CD4-positive, alpha-beta memory T cell (primary cell): Measurements from ENCODE around the gene FGFR4. TPM values are rescaled to one million over a fixed set of nuclear protein-coding genes. Genes with fewer than 3 reads are reported as not detected.

ENCODE experiments used
- CTCF ChIA-PET: fragments of 350-600 bp; sonication (Branson Sonifier 250); formaldehyde crosslinking; loops from one replicate; lab custom pipeline; 2021; ENCODE audit warnings: inconsistent platforms; ENCODE audit not compliant: partially characterized antibody; lab: Charles Lee
- POLR2A ChIA-PET: fragments of 350-600 bp; sonication (Branson Sonifier 250); formaldehyde crosslinking; loops from one replicate; lab custom pipeline; 2021; ENCODE audit not compliant: partially characterized antibody; lab: Charles Lee
- DNase-seq, 5 donors: peaks; one replicate each; pipeline versions ENCODE4 v3.0.0 to v3.0.0-alpha.2; 2020 to 2022; ENCODE audit warnings: mixed read lengths in 1 of 5
- H3K27ac ChIP-seq: one replicate; pipeline ENCODE4 v1.7.0; 2013; ENCODE audit warnings: low read depth, low read length
- H3K27me3 ChIP-seq: 2 replicates; pipeline ENCODE4 v1.7.0; 2013; ENCODE audit warnings: mild to moderate bottlenecking, low read length, moderate library complexity; ENCODE audit not compliant: insufficient read depth
- H3K36me3 ChIP-seq: 2 replicates; pipeline ENCODE4 v1.7.0; 2013; ENCODE audit warnings: mild to moderate bottlenecking, low read length, moderate library complexity; ENCODE audit not compliant: insufficient read depth
- H3K4me1 ChIP-seq: 2 replicates; pipeline ENCODE4 v1.7.0; 2013; ENCODE audit warnings: mild to moderate bottlenecking, low read length, moderate library complexity; ENCODE audit not compliant: insufficient read depth
- H3K4me3 ChIP-seq, 2 donors: one replicate each; pipeline ENCODE4 v1.7.0; 2013; ENCODE audit warnings: low read length in 2 of 2, mild to moderate bottlenecking in 1 of 2
- H3K9me3 ChIP-seq, 2 donors: one replicate each; pipeline ENCODE4 v1.7.0; 2013; ENCODE audit warnings: low read length in 2 of 2, control low read depth in 1 of 2; ENCODE audit not compliant: control insufficient read depth in 1 of 2
- H3K27ac Mint-ChIP-seq, 7 donors: one replicate each; pipeline ENCODE4 v1.8.0; 2020 to 2021; ENCODE audit warnings: mixed read lengths in 7 of 7, mild to moderate bottlenecking in 6 of 7, inconsistent platforms in 3 of 7, moderate library complexity in 3 of 7
- H3K27me3 Mint-ChIP-seq, 2 donors: one replicate each; pipeline ENCODE4 v1.8.0; 2020 to 2021; ENCODE audit warnings: mixed read lengths in 2 of 2
- H3K36me3 Mint-ChIP-seq, 2 donors: one replicate each; pipeline ENCODE4 v1.8.0; 2020 to 2021; ENCODE audit warnings: mixed read lengths in 2 of 2, inconsistent platforms in 1 of 2, mild to moderate bottlenecking in 1 of 2
- H3K4me1 Mint-ChIP-seq, 4 donors: one replicate each; pipeline ENCODE4 v1.8.0; 2020 to 2021; ENCODE audit warnings: mixed read lengths in 4 of 4, mild to moderate bottlenecking in 1 of 4
- H3K4me3 Mint-ChIP-seq, 8 donors: one replicate each; pipeline ENCODE4 v1.8.0; 2020 to 2021; ENCODE audit warnings: mixed read lengths in 8 of 8, mild to moderate bottlenecking in 7 of 8, moderate library complexity in 6 of 8, inconsistent platforms in 3 of 8
- H3K9me3 Mint-ChIP-seq, 8 donors: one replicate each; pipeline ENCODE4 v1.8.0; 2020 to 2021; ENCODE audit warnings: mixed read lengths in 8 of 8, mild to moderate bottlenecking in 5 of 8, inconsistent platforms in 3 of 8, moderate library complexity in 1 of 8
- intact Hi-C: fragments of 100-400 bp; cut with micrococcal nuclease; formaldehyde crosslinking; loops from one replicate; pipeline ENCODE4 v1.15.1; 2023
- polyA plus RNA-seq, 2 donors: library from polyadenylated mRNA; unstranded; fragments of 300-500 nt; fragmentation: Illumina TruSeq; gene quantifications; one replicate each; pipeline ENCODE4 v1.2.3, GENCODE V29; 2021
- total RNA-seq, 2 experiments: library from RNA; stranded (reverse); gene quantifications; one replicate each; pipeline ENCODE4 v1.2.3, GENCODE V29; 2021

FGFR4 gene
- total and polyA plus RNA-seq, 4 experiments from 2014 or later = 2.2 to 3.0 TPM; not detected in 2

DNA sequence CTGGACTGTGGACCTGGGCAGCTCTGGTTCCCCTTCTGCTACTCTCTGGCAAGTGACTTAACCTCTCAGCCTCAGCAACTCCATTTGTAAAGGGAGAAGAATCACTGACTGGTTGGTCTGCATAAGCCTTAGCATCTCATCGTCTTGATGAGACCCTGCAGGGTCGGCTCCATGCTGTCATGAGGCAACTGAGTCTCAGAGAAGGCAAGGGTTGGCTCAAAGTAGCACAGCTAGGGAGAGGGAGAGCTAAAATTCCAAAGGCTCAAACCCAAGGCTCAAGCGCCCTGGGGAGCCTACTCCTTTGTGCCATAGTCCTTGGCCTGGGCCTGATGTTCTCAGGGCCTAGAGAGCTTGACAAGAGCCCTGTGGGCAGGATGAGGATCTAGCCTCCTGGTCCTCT lies 4.5 kb downstream of the FGFR4 start:
- Histone ChIP-seq H3K27me3 (no peaks in the 10 kb centered on the region), H3K9me3 (no peaks in the 10 kb centered on the region), H3K4me3 (no peak overlapping the region), H3K4me1 (peaks cover 8% of the 10 kb centered on the region), H3K27ac (no peak overlapping the region), H3K36me3 (no peaks in the 10 kb centered on the region)
- H3K9me3 Mint-ChIP-seq = no peaks in the 10 kb centered on the region
- peaks cover 3 to 7% (median 4%) of the 10 kb centered on the region in 4 donors for H3K4me1 Mint-ChIP-seq
- ChIA-PET CTCF (interaction anchor here (2.3 kb wide), 1 partner anchor 20 kb away, joined by 11 read pairs; no protein-coding TSS in a partner anchor), POLR2A (no interaction called here)
- peaks cover 0 to 12% of the 10 kb centered on the region in 2 donors for H3K27me3 Mint-ChIP-seq
- no peak for DNase-seq
- no peak overlapping the region for H3K4me3 Mint-ChIP-seq
- no peaks in the 10 kb centered on the region for H3K36me3 Mint-ChIP-seq
- H3K27ac Mint-ChIP-seq = no peak overlapping the region
- intact Hi-C loops = no loop called here

DNA sequence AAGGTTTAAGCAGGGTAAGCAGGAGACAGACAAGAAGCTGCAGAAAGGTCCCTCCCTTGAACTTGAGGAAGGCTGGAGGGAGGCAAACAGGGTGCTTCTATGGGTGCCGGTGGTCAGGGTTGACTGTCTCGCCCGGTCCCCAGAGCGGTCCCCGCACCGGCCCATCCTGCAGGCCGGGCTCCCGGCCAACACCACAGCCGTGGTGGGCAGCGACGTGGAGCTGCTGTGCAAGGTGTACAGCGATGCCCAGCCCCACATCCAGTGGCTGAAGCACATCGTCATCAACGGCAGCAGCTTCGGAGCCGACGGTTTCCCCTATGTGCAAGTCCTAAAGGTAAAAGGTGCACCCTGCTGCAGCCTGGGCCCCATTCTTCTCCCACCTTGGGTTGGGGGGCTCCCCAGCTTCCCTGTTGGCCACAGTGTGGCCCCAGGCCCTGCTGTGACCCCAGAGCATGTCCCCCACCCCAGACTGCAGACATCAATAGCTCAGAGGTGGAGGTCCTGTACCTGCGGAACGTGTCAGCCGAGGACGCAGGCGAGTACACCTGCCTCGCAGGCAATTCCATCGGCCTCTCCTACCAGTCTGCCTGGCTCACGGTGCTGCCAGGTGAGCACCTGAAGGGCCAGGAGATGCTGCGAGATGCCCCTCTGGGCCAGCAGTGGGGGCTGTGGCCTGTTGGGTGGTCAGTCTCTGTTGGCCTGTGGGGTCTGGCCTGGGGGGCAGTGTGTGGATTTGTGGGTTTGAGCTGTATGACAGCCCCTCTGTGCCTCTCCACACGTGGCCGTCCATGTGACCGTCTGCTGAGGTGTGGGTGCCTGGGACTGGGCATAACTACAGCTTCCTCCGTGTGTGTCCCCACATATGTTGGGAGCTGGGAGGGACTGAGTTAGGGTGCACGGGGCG lies 5.7 kb downstream of the FGFR4 start:
- Mint-ChIP-seq H3K4me3 (no peak overlapping the region), H3K4me1 (peaks cover 2 to 4% (median 3%) of the 10 kb centered on the region in 4 donors), H3K27me3 (peaks cover 0 to 11% of the 10 kb centered on the region in 2 donors), H3K36me3 (no peaks in the 10 kb centered on the region), H3K9me3 (no peaks in the 10 kb centered on the region), H3K27ac (no peak overlapping the region)
- H3K4me3 ChIP-seq = no peak overlapping the region
- no peaks in the 10 kb centered on the region for H3K36me3 ChIP-seq
- DNase-seq = no peak
- peaks cover 3% of the 10 kb centered on the region for H3K4me1 ChIP-seq
- intact Hi-C loops = no loop called here
- H3K27me3 ChIP-seq = no peaks in the 10 kb centered on the region
- CTCF ChIA-PET = interaction anchor here (1.1 to 2.3 kb wide), 2 partner anchors 13 to 21 kb away, joined by 4 to 11 read pairs; no protein-coding TSS in a partner anchor
- no peak overlapping the region for H3K27ac ChIP-seq
- no peaks in the 10 kb centered on the region for H3K9me3 ChIP-seq
- POLR2A ChIA-PET = no interaction called here

DNA sequence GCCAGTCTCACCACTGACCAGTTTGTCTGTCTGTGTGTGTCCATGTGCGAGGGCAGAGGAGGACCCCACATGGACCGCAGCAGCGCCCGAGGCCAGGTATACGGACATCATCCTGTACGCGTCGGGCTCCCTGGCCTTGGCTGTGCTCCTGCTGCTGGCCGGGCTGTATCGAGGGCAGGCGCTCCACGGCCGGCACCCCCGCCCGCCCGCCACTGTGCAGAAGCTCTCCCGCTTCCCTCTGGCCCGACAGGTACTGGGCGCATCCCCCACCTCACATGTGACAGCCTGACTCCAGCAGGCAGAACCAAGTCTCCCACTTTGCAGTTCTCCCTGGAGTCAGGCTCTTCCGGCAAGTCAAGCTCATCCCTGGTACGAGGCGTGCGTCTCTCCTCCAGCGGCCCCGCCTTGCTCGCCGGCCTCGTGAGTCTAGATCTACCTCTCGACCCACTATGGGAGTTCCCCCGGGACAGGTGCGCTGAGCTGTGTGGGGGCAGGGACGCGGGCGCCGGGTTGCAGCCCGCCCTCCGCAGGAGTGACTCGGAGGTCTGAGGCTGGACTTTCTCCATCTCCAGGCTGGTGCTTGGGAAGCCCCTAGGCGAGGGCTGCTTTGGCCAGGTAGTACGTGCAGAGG lies 6.5 kb downstream of the FGFR4 start:
- H3K36me3 ChIP-seq = no peaks in the 10 kb centered on the region
- no peaks in the 10 kb centered on the region for H3K9me3 Mint-ChIP-seq
- H3K27me3 ChIP-seq = no peaks in the 10 kb centered on the region
- intact Hi-C loops = no loop called here
- no peak overlapping the region for H3K4me3 ChIP-seq
- no peak overlapping the region for H3K4me3 Mint-ChIP-seq
- no peak for DNase-seq
- H3K27ac ChIP-seq = no peak overlapping the region
- H3K4me1 Mint-ChIP-seq = no peaks in the 10 kb centered on the region
- H3K4me1 ChIP-seq = no peaks in the 10 kb centered on the region
- H3K9me3 ChIP-seq = no peaks in the 10 kb centered on the region
- H3K27me3 Mint-ChIP-seq = peaks cover 0 to 8% of the 10 kb centered on the region in 2 donors
- ChIA-PET CTCF (interaction anchor here (2.3 kb wide), 1 partner anchor 22 kb away, joined by 11 read pairs; no protein-coding TSS in a partner anchor), POLR2A (no interaction called here)
- no peak overlapping the region for H3K27ac Mint-ChIP-seq
- H3K36me3 Mint-ChIP-seq = no peaks in the 10 kb centered on the region

DNA sequence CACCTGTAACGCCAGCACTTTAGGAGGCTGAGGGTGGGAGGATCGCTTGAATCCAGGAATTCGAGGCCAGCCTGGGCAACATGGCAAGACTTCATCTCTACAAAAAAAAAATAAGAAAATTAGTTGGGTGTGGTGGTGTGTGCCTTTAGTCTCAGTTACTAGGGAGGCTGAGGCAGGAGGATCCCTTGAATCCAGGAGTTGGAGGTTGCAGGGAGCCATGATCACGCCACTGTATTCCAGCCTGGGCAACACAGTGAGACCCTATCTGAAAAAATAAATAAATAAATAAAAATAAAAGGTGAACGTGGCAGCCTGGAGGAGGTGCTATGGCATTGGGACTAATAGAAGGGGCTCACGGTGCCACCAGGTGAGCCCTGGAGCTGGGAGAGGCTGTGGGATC lies 7.1 kb downstream of the FGFR4 start:
- H3K27me3 Mint-ChIP-seq = peaks cover 0 to 5% of the 10 kb centered on the region in 2 donors
- no peak overlapping the region for H3K4me3 ChIP-seq
- ChIA-PET CTCF (no interaction called here), POLR2A (no interaction called here)
- no peak for DNase-seq
- H3K9me3 ChIP-seq = no peaks in the 10 kb centered on the region
- no peaks in the 10 kb centered on the region for H3K4me1 Mint-ChIP-seq
- no peak overlapping the region for H3K27ac ChIP-seq
- H3K4me3 Mint-ChIP-seq = no peak overlapping the region
- H3K27me3 ChIP-seq = no peaks in the 10 kb centered on the region
- no peaks in the 10 kb centered on the region for H3K36me3 Mint-ChIP-seq
- no peak overlapping the region for H3K27ac Mint-ChIP-seq
- no peaks in the 10 kb centered on the region for H3K36me3 ChIP-seq
- no peaks in the 10 kb centered on the region for H3K4me1 ChIP-seq
- H3K9me3 Mint-ChIP-seq = no peaks in the 10 kb centered on the region
- intact Hi-C loops = no loop called here

DNA sequence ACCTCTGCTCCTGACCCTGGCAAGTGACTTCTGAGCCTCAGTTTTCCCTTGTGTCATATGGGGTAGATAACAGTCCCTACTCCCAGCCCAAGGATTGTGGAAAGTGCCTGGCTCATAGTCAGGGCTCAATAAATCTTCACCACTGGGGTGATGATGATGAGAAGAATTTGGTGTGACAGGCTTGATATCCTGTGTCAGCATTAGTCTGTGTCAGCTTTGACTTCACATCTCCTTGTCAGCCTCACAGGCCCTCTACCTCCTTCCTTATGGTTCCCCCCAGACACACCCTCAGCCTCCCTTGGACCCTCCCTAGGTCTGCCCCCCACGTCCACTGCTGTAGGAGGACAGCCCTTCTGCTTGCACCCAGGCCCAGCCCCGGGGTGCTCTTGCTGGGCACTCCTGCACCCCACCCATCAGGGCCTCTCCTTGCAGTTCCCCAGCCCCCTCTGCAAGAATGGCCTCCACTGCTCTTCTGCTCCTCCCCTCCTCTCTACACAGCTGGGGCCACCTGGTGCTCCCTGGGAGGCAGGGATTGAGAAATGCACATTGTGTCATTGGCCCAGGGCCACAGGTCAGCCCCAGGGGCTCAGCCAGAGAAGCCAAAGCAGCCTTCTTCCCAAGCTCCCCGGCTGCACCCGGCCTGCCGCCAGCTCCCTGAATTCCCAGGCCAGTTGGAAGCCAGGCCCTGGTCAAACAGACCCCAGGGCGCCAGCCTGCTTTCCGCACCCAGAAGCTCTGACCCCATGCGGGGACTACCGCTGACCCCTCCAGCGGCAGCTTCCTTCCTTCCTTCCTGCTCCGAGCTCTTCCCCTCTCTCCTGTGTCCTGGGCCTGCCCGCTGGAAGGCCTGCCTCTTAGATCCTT lies 7.7 kb downstream of the FGFR4 start:
- peaks cover 0 to 3% of the 10 kb centered on the region in 2 donors for H3K27me3 Mint-ChIP-seq
- no peaks in the 10 kb centered on the region for H3K36me3 ChIP-seq
- ChIA-PET POLR2A (no interaction called here), CTCF (interaction anchor here (1.4 kb wide), 1 partner anchor 434 kb away, joined by 3 read pairs; no protein-coding TSS in a partner anchor)
- intact Hi-C loops = no loop called here
- no peak for DNase-seq
- H3K9me3 Mint-ChIP-seq = no peaks in the 10 kb centered on the region
- H3K36me3 Mint-ChIP-seq = no peaks in the 10 kb centered on the region
- H3K27me3 ChIP-seq = no peaks in the 10 kb centered on the region
- no peaks in the 10 kb centered on the region for H3K9me3 ChIP-seq
- H3K4me3 Mint-ChIP-seq = no peak overlapping the region
- H3K4me3 ChIP-seq = no peak overlapping the region
- H3K27ac Mint-ChIP-seq = no peak overlapping the region
- no peaks in the 10 kb centered on the region for H3K4me1 ChIP-seq
- H3K4me1 Mint-ChIP-seq = no peaks in the 10 kb centered on the region
- H3K27ac ChIP-seq = no peak overlapping the region

DNA sequence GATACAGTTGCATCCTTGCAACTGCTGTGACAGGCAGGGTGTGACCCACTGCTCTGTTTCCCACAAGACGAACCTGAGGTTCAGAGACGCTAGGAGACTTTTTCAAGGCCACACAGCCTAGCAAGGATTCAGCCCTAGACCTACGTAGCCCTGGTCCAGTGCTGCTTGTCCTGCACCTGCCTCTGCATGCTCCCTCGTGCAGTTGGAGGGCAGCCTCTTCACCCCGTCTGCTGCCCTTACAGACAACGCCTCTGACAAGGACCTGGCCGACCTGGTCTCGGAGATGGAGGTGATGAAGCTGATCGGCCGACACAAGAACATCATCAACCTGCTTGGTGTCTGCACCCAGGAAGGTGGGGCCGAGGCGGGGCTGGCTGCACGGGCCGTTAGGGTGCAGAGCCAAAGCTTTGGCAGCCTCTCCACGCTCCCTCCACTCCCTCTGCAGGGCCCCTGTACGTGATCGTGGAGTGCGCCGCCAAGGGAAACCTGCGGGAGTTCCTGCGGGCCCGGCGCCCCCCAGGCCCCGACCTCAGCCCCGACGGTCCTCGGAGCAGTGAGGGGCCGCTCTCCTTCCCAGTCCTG lies 8.5 kb downstream of the FGFR4 start:
- Histone ChIP-seq H3K4me1 (no peaks in the 10 kb centered on the region), H3K27ac (no peak overlapping the region), H3K9me3 (no peaks in the 10 kb centered on the region), H3K27me3 (no peaks in the 10 kb centered on the region), H3K36me3 (no peaks in the 10 kb centered on the region), H3K4me3 (no peak overlapping the region)
- intact Hi-C loops = no loop called here
- Mint-ChIP-seq H3K36me3 (no peaks in the 10 kb centered on the region), H3K27me3 (peaks cover 0 to 3% of the 10 kb centered on the region in 2 donors), H3K4me1 (no peaks in the 10 kb centered on the region), H3K9me3 (no peaks in the 10 kb centered on the region), H3K27ac (no peak overlapping the region), H3K4me3 (no peak overlapping the region)
- ChIA-PET POLR2A (no interaction called here), CTCF (interaction anchor here (1.4 kb wide), 1 partner anchor 435 kb away, joined by 3 read pairs; no protein-coding TSS in a partner anchor)
- no peak for DNase-seq
